ENCODE results near the gene COPS7A.

The COPS7A gene

GRCh38 chr12:6697584-6698351 lies 26.1 kb upstream of the COPS7A start:
- no peaks in the 10 kb centered on the region for H3K9me3 ChIP-seq (replicated peaks; ENCODE audit: insufficient read depth, low read length)
- H3K27ac ChIP-seq (ENCODE audit: low read length) = no peak overlapping the region
- no peaks in the 10 kb centered on the region for H3K4me1 ChIP-seq (ENCODE audit: low read length)
- TF ChIP-seq EZH2 (optimal IDR thresholded peaks at IDR 0.05; ENCODE audit: low read depth, low read length) = no peak
- peak; percentile 38 for TF ChIP-seq CTCF (IDR thresholded peaks at IDR 0.05; ENCODE audit: low read length)
- no peaks in the 10 kb centered on the region for H4K20me1 ChIP-seq (ENCODE audit: insufficient read depth, low read length)
- no peak overlapping the region for H3K4me2 ChIP-seq (ENCODE audit: low read depth, low read length)
- H3K9ac ChIP-seq (ENCODE audit: low read length) = no peak overlapping the region
- peaks cover 82% of the 10 kb centered on the region for H3K27me3 ChIP-seq (replicated peaks; ENCODE audit: insufficient read depth, low read length)
- no peaks in the 10 kb centered on the region for H3F3A ChIP-seq (ENCODE audit: insufficient read depth, low read length)
- H2AFZ ChIP-seq (ENCODE audit: low read length) = no peak overlapping the region
- DNase-seq = no peak
- no peaks in the 10 kb centered on the region for H3K36me3 ChIP-seq (replicated peaks; ENCODE audit: insufficient read depth, low read length)
- H3K79me2 ChIP-seq (ENCODE audit: low read length) = no peaks in the 10 kb centered on the region
- H3K9me2 ChIP-seq (replicated peaks; ENCODE audit: insufficient read depth, low read length) = no peaks in the 10 kb centered on the region
- no peak overlapping the region for H3K4me3 ChIP-seq (ENCODE audit: low read length)

- Histone ChIP-seq H3K27me3 (replicated peaks; ENCODE audit: insufficient read depth, low read length) (peaks cover 90% of the 10 kb centered on the region), H3K4me1 (ENCODE audit: low read length) (no peaks in the 10 kb centered on the region), H3K27ac (ENCODE audit: low read length) (no peak overlapping the region), H3K36me3 (replicated peaks; ENCODE audit: insufficient read depth, low read length) (no peaks in the 10 kb centered on the region), H2AFZ (ENCODE audit: low read length) (no peak overlapping the region), H3F3A (ENCODE audit: insufficient read depth, low read length) (no peaks in the 10 kb centered on the region), H3K9me2 (replicated peaks; ENCODE audit: insufficient read depth, low read length) (no peaks in the 10 kb centered on the region), H3K9me3 (replicated peaks; ENCODE audit: insufficient read depth, low read length) (no peaks in the 10 kb centered on the region), H3K79me2 (ENCODE audit: low read length) (no peaks in the 10 kb centered on the region), H4K20me1 (ENCODE audit: insufficient read depth, low read length) (no peaks in the 10 kb centered on the region), H3K9ac (ENCODE audit: low read length) (no peak overlapping the region), H3K4me3 (ENCODE audit: low read length) (no peak overlapping the region), H3K4me2 (ENCODE audit: low read depth, low read length) (no peak overlapping the region)
- DNase-seq = no peak
- TF ChIP-seq CTCF (IDR thresholded peaks at IDR 0.05; ENCODE audit: low read length) (no peak), EZH2 (optimal IDR thresholded peaks at IDR 0.05; ENCODE audit: low read depth, low read length) (no peak), EZH2phosphoT487 (IDR thresholded peaks at IDR 0.05; ENCODE audit: low read length) (no peak)
Measured at GRCh38 chr12:6698352-6699046, 25.3 kb upstream of the COPS7A start.

- Histone ChIP-seq H3K36me3 (replicated peaks; ENCODE audit: insufficient read depth, low read length) (no peaks in the 10 kb centered on the region), H3K4me2 (ENCODE audit: low read depth, low read length) (no peak overlapping the region), H3K4me3 (ENCODE audit: low read length) (no peak overlapping the region), H3K9ac (ENCODE audit: low read length) (no peak overlapping the region), H3K79me2 (ENCODE audit: low read length) (no peaks in the 10 kb centered on the region), H3K9me2 (replicated peaks; ENCODE audit: insufficient read depth, low read length) (no peaks in the 10 kb centered on the region), H4K20me1 (ENCODE audit: insufficient read depth, low read length) (no peaks in the 10 kb centered on the region), H3K4me1 (ENCODE audit: low read length) (no peaks in the 10 kb centered on the region), H3F3A (ENCODE audit: insufficient read depth, low read length) (no peaks in the 10 kb centered on the region), H2AFZ (ENCODE audit: low read length) (no peak overlapping the region), H3K9me3 (replicated peaks; ENCODE audit: insufficient read depth, low read length) (no peaks in the 10 kb centered on the region), H3K27ac (ENCODE audit: low read length) (no peak overlapping the region), H3K27me3 (replicated peaks; ENCODE audit: insufficient read depth, low read length) (peaks cover 95% of the 10 kb centered on the region)
- no peak for DNase-seq
- TF ChIP-seq EZH2 (optimal IDR thresholded peaks at IDR 0.05; ENCODE audit: low read depth, low read length) (peak; percentile 74), CTCF (IDR thresholded peaks at IDR 0.05; ENCODE audit: low read length) (no peak), EZH2phosphoT487 (IDR thresholded peaks at IDR 0.05; ENCODE audit: low read length) (no peak)
Measured at GRCh38 chr12:6699259-6699988, 24.4 kb upstream of the COPS7A start.
